GM21360 (cell line): ENCODE data around the gene ADAM23.

ENCODE experiments used
- ATAC-seq: cut with Tn5 transposase; IDR thresholded peaks from one replicate; pipeline ENCODE4 v1.9.1; 2021; ENCODE audit warnings: mild to moderate bottlenecking, moderate library complexity; ENCODE audit not compliant: unreplicated experiment

Gene ADAM23

GRCh38 chr2:206438196-206438724 is 5.1 kb upstream of the ADAM23 start:
- ATAC-seq: no peak

- ATAC-seq: no peak
These were observed 879 bp upstream of the ADAM23 start for GRCh38 chr2:206442474-206442832.

- ATAC-seq: peak; percentile 51
These were observed 599 bp downstream of the ADAM23 start for GRCh38 chr2:206443735-206444527.

GRCh38 chr2:206445948-206446347 is 2.6 kb downstream of the ADAM23 start:
- ATAC-seq: no peak

GRCh38 chr2:206452242-206452641 is 8.9 kb downstream of the ADAM23 start:
- peak; percentile 65 for ATAC-seq

GRCh38 chr2:206452750-206453149 is 9.4 kb downstream of the ADAM23 start:
- ATAC-seq: no peak

- no peak for ATAC-seq
These were observed 12.9 kb downstream of the ADAM23 start for GRCh38 chr2:206456078-206456754.

- peak; percentile 83 for ATAC-seq
These were observed 13.9 kb downstream of the ADAM23 start for GRCh38 chr2:206457188-206457634.

- ATAC-seq: no peak
These were observed 19.0 kb downstream of the ADAM23 start for GRCh38 chr2:206462240-206462854.

GRCh38 chr2:206463685-206464084 is 20.4 kb downstream of the ADAM23 start:
- no peak for ATAC-seq

- no peak for ATAC-seq
These were observed 21.3 kb downstream of the ADAM23 start for GRCh38 chr2:206464597-206464996.

- no peak for ATAC-seq
These were observed 28.3 kb downstream of the ADAM23 start for GRCh38 chr2:206471524-206472062.

- no peak for ATAC-seq
These were observed 28.8 kb downstream of the ADAM23 start for GRCh38 chr2:206472094-206472493.

- no peak for ATAC-seq
These were observed 30.8 kb downstream of the ADAM23 start for GRCh38 chr2:206474099-206474498.

- ATAC-seq: no peak
These were observed 34.0 kb downstream of the ADAM23 start for GRCh38 chr2:206477296-206477695.

- no peak for ATAC-seq
These were observed 35.0 kb downstream of the ADAM23 start for GRCh38 chr2:206478340-206478739.

- no peak for ATAC-seq
These were observed 36.8 kb downstream of the ADAM23 start for GRCh38 chr2:206480161-206480560.

GRCh38 chr2:206480620-206481019 is 37.3 kb downstream of the ADAM23 start:
- ATAC-seq: no peak

- ATAC-seq: no peak
These were observed 37.7 kb downstream of the ADAM23 start for GRCh38 chr2:206481056-206481455.

- no peak for ATAC-seq
These were observed 38.8 kb downstream of the ADAM23 start for GRCh38 chr2:206482123-206482522.

- no peak for ATAC-seq
These were observed 39.3 kb downstream of the ADAM23 start for GRCh38 chr2:206482633-206483032.
